Measurements from ENCODE around the gene ZNF124.
"Not testable (repeated sequence)": the region's sequence is repeated elsewhere in the genome, so short reads cannot be mapped to it uniquely, and the experiment has no call there.

ZNF124 gene

DNA sequence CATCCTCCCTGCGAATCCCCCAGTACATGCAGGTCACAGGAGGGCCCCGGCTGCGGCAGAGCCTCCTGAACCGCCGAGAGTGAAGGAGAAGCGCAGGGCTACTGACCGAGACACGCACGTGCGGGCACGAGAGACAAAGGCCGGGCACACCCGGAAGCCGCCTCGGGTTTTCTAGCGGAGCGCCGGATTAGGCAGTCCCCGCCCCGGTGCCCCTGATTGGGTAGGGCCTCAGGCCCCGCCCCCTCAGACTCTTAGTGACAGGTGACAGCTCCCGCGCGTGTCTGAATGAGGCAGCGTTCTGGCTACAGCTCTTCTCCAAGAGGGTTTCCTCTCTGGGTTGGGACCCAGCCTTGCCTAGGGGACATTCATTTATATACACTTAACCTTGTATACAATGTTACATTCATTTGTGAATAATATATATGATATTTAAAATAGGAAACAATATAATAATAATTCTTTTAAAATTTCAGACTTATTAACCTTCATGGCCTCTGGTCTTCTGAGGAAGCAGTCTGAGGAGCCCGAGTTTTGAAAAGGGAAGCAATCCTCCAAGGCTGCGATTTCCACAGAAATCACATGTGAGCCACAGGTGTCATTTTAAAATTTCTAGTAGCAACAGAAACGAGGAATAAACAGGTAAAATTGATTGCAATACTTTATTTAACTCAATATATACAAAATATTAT lies at the start of gene ZNF124:
ZNF124 (minus strand) TSS at position 146 of the 689 bp plus-strand sequence; CDS start at position 3, 143 bp downstream.
- DNase-seq, result not testable (repeated sequence)

GRCh38 chr1:247220280-247220679 lies 48.5 kb upstream of the ZNF124 start:
- not testable (repeated sequence) for DNase-seq

DNA sequence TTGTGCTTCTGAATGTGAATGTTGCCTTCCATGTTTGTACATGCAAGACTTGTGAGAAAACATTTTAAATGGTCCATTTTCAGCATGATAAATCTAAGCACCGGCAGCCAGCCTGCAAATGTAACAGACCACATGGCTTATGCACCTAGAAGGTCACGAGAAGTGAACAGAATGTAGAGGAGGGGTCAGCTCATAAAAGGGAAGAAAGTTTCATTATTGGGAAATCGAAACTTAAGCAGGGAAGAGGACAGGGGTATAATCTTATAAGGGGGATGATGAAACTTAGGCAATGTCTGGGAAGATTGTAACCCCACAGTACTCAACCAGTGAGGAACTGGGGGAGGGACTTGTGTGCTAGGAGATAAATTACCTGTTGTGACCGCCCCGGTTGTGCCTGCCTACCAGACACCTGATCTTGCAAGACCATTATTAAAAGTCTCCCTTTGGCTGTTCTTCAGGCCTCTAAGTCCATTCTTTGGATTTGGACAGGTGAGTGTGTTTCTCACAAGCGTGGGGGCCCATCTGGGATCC lies 46.4 kb upstream of the ZNF124 start:
- no peak for DNase-seq

- no peak for DNase-seq
These were observed 44.4 kb upstream of the ZNF124 start for GRCh38 chr1:247216261-247216660.

DNA sequence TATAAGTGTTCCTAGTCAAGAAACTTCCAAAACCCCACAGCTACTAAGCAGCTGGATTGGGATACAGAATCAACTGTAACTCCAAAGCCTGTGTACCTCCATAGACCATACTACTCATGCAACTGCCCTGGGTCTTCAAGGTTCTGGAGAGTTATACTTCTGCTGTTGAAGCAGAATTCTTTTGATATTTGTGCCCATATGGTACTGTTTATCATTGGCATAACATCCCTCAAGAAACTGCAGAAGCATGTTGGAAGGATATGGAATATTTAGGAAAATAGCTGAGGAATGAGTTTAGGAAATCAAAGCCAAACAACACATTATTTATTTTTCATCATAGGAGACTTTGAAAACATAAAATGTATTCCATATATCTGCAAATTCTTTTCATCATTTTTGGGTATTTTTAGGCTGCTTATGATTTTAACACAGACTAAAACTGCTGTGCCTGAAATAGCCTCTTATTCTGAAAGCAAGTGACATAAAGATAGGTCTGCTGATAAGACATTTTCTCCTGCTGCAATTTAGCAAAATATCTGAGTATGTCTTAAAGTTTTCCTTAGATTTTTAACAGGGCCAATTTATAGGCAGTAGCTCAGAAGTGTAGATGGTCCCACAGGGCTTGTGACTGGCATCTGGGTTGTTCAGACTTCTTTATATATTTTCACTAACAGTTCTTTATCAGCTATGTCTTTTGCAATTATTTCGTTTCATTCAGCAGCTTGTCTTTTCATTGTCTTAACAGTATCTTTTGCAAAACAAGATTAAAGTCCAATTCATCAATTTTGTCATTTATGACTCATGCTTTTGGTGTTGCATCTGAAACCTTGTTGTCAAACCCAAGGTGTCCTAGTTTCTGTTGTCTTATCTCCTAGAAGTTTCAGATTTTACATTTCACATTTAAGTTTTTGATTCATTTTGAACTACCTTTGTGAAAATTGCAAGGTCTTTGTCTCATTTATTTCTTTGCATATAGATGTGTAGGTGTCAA lies 41.1 kb upstream of the ZNF124 start:
- no peak for DNase-seq

GRCh38 chr1:247212012-247212411 lies 40.2 kb upstream of the ZNF124 start:
- peak; percentile 21 for DNase-seq

DNA sequence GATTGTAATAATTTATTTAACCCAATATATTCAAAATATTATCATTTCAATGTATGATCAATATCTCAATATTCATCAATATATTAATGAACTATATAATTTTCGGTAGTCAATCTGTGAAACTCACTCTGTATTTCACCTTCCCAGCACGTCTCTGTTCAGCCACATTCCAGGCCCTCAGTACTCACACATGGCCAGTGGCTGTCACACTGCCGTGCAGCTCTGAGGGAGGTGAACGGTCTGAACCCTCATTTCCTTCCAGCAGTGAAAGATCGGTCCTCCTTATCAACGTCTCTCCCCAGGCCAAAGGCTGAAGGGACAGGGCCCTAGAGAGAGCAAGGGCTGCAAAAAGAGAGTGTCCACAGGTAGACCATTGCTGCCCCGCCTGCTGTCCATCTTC lies 39.5 kb upstream of the ZNF124 start:
- DNase-seq, result no peak

GRCh38 chr1:247210376-247211117 lies 38.7 kb upstream of the ZNF124 start:
- DNase-seq, result peak; percentile 86

- no peak for DNase-seq
These were observed 38.2 kb upstream of the ZNF124 start for GRCh38 chr1:247210062-247210375.

- no peak for DNase-seq
These were observed 37.6 kb upstream of the ZNF124 start for GRCh38 chr1:247209396-247209795.

DNA sequence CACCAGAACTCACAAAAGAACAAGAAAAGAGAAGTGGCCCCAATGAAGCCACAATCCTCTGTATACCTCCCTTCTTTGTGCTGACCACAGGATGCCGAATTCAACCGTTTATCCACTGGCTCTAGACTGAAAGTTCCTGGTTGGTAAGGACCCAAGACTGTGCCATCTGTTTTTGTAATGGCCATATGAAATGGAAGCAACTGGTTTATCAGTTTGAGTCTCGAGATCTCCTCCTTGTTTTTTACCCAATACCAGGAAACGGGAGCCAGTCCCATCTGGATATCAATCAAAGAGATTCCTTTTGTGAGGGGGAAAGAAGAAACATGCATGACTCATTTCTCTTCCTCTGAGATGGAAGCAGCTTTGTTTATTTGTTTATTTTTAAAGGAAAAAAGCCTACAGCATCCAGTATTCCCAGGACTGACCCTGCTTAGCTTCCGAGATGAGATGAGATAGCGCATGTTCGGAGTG lies 32.4 kb upstream of the ZNF124 start:
- DNase-seq, result no peak

GRCh38 chr1:247198781-247199180 lies 27.0 kb upstream of the ZNF124 start:
- DNase-seq, result no peak

DNA sequence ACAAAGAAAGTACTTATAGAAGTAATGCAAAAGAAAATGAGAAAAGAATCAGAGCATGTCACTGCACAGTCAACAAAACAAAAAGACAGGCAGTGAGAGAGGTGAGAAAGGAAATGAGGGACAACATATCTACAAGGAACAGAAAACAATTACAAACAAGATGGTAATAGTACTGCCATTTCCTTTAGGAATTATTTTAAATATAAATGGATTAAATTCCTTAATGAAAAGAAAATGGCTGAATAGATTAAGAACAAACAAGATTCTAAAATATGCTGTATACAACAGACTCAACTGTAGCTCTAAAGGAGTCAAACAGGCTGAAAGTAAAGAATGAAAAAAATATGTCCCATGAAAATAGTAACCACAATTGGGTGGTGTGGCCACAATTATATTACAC lies 22.1 kb upstream of the ZNF124 start:
- no peak for DNase-seq

DNA sequence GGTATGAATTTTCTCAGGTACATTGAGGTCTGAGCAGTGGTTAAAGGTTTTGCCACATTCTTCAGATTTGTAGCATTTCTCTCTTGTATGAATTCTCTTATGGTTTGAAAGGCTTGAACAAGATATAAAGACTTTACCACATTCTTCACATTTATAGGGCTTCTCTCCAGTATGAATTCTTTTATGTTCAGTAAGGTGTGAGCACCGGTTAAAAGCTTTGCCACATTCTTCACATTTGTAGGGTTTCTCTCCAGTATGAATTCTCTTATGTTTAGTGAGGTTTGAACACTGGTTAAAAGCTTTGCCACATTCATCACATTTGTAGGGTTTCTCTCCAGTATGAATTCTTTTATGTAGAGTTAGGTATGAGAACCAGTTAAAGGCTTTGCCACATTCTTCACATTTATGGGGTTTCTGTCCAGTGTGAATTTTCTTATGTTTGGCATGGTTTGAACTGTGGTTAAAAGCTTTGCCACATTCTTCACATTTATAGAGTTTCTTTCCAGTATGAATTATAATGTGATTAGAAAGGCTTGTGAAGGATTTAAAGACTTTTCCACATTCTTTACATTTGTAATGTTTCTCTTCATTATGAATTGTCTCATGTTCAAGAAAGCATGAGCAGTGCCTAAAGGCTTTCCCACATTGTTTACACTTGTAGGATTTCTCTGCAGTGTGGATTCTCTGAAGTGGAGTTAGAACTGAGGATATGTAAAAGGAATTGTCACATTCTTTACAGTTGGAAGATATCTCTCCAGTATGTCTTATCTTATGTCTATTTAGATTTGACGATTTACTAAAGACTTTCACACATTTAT lies 18.4 kb upstream of the ZNF124 start:
- no peak for DNase-seq

GRCh38 chr1:247185667-247186066 lies 13.8 kb upstream of the ZNF124 start:
- DNase-seq, result no peak

DNA sequence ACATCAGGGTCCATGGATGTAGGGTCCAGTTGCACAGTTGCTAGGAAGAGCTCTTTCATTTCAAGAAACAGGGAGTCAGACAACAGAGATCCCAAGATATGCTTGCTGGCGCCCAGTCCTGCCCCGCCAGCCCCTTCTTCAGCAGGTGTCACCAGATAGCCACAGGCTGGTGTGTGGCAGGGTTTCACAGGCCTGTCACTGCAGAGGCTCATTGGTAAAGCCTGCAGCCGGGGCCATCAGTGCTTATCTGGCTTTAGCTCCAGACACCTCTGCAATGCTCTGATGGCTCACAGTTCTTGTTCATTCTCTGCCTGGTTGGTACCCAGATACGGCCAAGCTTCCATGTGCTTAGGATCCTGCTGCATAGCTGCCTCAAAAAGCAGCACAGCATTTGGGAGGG lies 12.4 kb upstream of the ZNF124 start:
- DNase-seq, result no peak

GRCh38 chr1:247182994-247183393 lies 11.2 kb upstream of the ZNF124 start:
- no peak for DNase-seq

GRCh38 chr1:247180581-247180980 lies 8.8 kb upstream of the ZNF124 start:
- no peak for DNase-seq

GRCh38 chr1:247177755-247178154 lies 5.9 kb upstream of the ZNF124 start:
- DNase-seq, result no peak

GRCh38 chr1:247175458-247175857 lies 3.6 kb upstream of the ZNF124 start:
- no peak for DNase-seq

GRCh38 chr1:247173431-247173830 lies 1.6 kb upstream of the ZNF124 start:
- no peak for DNase-seq

DNA sequence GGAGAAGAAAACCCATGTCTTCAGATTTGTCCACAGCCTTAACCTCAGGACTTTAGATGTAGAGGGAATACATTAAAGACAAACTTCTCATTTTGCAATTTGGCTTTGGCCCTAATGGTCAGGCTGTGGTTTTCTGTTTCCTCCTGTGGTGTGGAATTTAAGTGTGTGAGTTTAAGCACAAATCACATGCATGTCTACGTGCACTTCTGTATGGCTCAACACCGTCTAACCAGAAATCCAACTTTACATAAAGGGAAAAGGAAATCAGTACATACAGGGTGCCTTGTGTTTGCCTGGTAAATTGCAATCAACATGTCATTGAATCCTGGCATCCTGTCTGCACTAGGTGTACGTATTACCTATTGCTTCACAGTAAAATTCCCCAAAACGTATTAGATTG lies 1.2 kb upstream of the ZNF124 start:
- DNase-seq, result no peak
